ENCODE measurements around the gene WDR1. TPM values are rescaled to one million over a fixed set of nuclear protein-coding genes. Genes with fewer than 3 reads are reported as not detected.
A peak's percentile ranks its signal among the peaks of the same experiment; 100 is the strongest.

The WDR1 gene
- total RNA-seq, 2 experiments from 2014 or later: 197 to 198 TPM

DNA sequence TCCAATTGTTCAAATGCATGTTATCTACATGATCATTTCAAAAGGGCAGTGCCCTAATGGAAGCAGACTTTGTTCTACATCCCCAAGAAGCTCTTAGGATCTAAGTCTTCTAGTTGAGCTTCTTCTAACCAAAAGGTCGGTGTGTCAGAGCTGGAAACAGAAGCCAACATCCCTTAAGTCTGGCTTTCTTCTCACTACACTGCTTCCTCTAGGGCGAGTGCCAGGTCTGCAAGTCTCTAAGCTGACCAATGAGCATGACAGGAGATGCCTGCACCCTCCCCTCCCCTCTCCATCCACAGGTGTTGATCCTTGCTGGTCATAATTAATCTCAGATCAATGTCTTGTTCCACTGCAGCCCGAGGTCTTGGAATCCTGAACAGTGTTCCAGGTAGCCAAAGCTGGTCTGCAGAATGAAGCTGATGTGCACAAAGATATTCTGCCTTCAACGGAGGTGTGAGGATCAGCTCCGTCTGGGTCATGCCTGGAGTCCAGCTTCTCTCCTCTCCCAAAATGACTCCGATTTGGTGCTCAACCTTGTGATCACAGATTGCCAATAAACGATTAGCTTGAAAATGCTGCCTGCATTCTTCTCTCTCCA lies 44.1 kb downstream of the WDR1 start:
- no peaks in the 10 kb centered on the region for H3K27me3 ChIP-seq (ENCODE audit: control insufficient read depth in 1 of 2, insufficient read depth in 2 of 2, low read length in 2 of 2)
- TF ChIP-seq, protein P1, sequence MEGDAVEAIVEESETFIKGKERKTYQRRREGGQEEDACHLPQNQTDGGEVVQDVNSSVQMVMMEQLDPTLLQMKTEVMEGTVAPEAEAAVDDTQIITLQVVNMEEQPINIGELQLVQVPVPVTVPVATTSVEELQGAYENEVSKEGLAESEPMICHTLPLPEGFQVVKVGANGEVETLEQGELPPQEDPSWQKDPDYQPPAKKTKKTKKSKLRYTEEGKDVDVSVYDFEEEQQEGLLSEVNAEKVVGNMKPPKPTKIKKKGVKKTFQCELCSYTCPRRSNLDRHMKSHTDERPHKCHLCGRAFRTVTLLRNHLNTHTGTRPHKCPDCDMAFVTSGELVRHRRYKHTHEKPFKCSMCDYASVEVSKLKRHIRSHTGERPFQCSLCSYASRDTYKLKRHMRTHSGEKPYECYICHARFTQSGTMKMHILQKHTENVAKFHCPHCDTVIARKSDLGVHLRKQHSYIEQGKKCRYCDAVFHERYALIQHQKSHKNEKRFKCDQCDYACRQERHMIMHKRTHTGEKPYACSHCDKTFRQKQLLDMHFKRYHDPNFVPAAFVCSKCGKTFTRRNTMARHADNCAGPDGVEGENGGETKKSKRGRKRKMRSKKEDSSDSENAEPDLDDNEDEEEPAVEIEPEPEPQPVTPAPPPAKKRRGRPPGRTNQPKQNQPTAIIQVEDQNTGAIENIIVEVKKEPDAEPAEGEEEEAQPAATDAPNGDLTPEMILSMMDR (IDR thresholded peaks at IDR 0.05): no peak
- H3K9me3 ChIP-seq (ENCODE audit: control insufficient read depth in 1 of 2, insufficient read depth in 1 of 2, low read length in 2 of 2): no peaks in the 10 kb centered on the region
- no peaks in the 10 kb centered on the region for H3K4me1 ChIP-seq (ENCODE audit: insufficient read depth, low read length)
- no peak overlapping the region for H3K4me3 ChIP-seq (ENCODE audit: low read length)
- no peaks in the 10 kb centered on the region for H3K27me3 Mint-ChIP-seq
- H3K27ac Mint-ChIP-seq: peak overlapping the region; percentile 65
- POLR2A ChIA-PET: no interaction called here
- CTCF ChIA-PET: no interaction called here
- intact Hi-C loops (cut with DNase I, micrococcal nuclease): loop anchor here in 1 of 2 experiments (10.0 kb wide), 1 partner anchor 182 kb away; no protein-coding TSS in a partner anchor
- no peak overlapping the region for H3K27ac ChIP-seq (ENCODE audit: low read depth in 1 of 2, low read length in 2 of 2)
- ATAC-seq (ENCODE audit: poor library complexity): no peak
- no peak for DNase-seq
- H3K36me3 ChIP-seq (ENCODE audit: insufficient read depth, low read length): peaks cover 68% of the 10 kb centered on the region
- peaks cover 87% of the 10 kb centered on the region for H3K36me3 Mint-ChIP-seq (ENCODE audit: low read depth)
- no peak overlapping the region for H3K4me3 Mint-ChIP-seq
- no peaks in the 10 kb centered on the region for H3K9me3 Mint-ChIP-seq
- no peaks in the 10 kb centered on the region for H3K4me1 Mint-ChIP-seq (ENCODE audit: low read depth)

DNA sequence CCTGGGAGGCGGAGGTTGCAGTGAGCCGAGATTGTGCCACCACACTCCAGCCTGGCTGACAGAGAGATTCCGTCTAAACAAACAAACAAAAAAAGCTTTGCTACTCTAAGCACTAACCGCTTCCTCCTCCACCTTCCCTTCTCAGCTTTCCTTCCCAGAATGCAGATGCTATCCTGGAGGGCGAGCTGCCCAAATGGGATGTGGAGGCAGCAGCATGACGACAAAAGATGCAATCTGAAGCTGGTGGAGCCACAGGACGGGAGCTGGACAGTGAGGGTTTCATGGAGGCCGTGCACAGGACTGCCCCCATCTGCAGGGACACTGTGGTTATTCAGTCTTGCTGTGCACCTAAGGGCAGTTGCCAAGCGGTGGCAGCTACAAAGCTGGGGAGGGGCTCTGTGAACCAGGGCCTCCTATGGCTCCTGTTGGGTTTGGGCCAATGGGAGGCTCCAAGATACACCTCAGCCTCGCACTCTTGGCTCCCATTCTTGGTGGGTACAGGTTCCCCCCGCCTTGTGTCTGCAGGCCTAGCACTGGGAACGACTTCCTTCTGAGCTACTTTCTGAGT lies 47.4 kb downstream of the WDR1 start:
- ChIA-PET CTCF (no interaction called here), POLR2A (interaction anchor here (1.3 kb wide), 1 partner anchor 48 kb away, joined by 3 read pairs; no protein-coding TSS in a partner anchor)
- Histone ChIP-seq H3K4me3 (ENCODE audit: low read length) (no peak overlapping the region), H3K27me3 (ENCODE audit: control insufficient read depth in 1 of 2, insufficient read depth in 2 of 2, low read length in 2 of 2) (no peaks in the 10 kb centered on the region), H3K36me3 (ENCODE audit: insufficient read depth, low read length) (peaks cover 65% of the 10 kb centered on the region), H3K27ac (ENCODE audit: low read depth in 1 of 2, low read length in 2 of 2) (no peak overlapping the region), H3K4me1 (ENCODE audit: insufficient read depth, low read length) (no peaks in the 10 kb centered on the region), H3K9me3 (ENCODE audit: control insufficient read depth in 1 of 2, insufficient read depth in 1 of 2, low read length in 2 of 2) (no peaks in the 10 kb centered on the region)
- peak overlapping the region; percentile 37 for H3K27ac Mint-ChIP-seq
- no peak for DNase-seq
- H3K27me3 Mint-ChIP-seq: no peaks in the 10 kb centered on the region
- intact Hi-C loops (cut with DNase I, micrococcal nuclease): no loop called here
- H3K4me3 Mint-ChIP-seq: no peak overlapping the region
- no peaks in the 10 kb centered on the region for H3K4me1 Mint-ChIP-seq (ENCODE audit: low read depth)
- TF ChIP-seq, protein P1 (IDR thresholded peaks at IDR 0.05): no peak
- no peaks in the 10 kb centered on the region for H3K9me3 Mint-ChIP-seq
- ATAC-seq (ENCODE audit: poor library complexity): no peak
- H3K36me3 Mint-ChIP-seq (ENCODE audit: low read depth): peaks cover 84% of the 10 kb centered on the region

DNA sequence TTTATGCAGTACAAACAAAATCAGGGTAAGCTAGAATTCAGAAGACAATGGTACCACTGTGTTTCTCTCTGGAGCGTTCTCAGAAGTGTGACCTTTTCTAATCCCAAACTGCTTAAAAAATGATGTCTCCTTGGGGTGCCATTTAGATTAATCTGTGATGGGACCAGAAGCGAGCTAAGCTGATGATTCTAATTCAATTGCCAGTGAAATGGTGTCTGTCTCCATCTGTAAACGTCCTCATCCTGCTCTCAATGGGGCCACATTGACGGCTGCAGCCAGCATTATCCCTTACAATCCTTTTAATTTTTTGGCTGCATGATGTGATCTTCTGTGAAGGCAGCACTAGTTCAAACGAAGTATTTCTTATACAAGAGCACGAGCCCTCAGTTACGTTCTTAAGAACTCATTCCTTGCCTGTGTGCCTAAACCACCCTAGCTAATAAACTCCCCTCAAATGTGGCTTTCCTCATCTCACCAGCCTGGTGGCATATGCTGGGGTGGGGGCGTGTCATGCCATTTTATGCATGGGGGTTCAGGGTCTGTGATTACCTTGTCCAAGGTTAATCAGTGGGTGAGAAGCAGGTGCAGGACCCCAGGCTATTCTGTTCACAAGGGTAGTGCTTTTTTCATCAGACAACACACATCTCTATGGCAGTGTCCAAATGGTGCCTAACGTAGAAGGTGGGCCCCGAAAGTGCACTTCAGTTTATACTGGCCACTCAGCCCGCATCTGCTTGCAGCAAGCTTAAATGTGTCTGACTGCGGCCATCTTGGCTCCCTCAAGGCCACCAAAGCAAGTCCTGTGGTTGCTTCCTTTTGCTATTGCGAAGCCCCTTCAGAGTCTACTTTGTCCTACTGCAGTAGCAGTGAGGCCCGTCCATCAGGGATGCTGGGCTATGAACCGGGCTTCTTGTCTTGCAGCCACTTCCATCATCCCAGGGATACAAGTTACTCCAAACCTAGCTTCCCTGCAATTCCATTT lies 49.6 kb downstream of the WDR1 start:
- Mint-ChIP-seq H3K27ac (no peak overlapping the region), H3K36me3 (ENCODE audit: low read depth) (peaks cover 79% of the 10 kb centered on the region), H3K4me3 (no peak overlapping the region), H3K27me3 (no peaks in the 10 kb centered on the region), H3K4me1 (ENCODE audit: low read depth) (no peaks in the 10 kb centered on the region), H3K9me3 (no peaks in the 10 kb centered on the region)
- CTCF ChIA-PET: no interaction called here
- POLR2A ChIA-PET: no interaction called here
- intact Hi-C loops (cut with DNase I, micrococcal nuclease): no loop called here
- Histone ChIP-seq H3K27ac (ENCODE audit: low read depth in 1 of 2, low read length in 2 of 2) (no peak overlapping the region), H3K4me1 (ENCODE audit: insufficient read depth, low read length) (peaks cover 4% of the 10 kb centered on the region), H3K27me3 (ENCODE audit: control insufficient read depth in 1 of 2, insufficient read depth in 2 of 2, low read length in 2 of 2) (no peaks in the 10 kb centered on the region), H3K9me3 (ENCODE audit: control insufficient read depth in 1 of 2, insufficient read depth in 1 of 2, low read length in 2 of 2) (no peaks in the 10 kb centered on the region), H3K36me3 (ENCODE audit: insufficient read depth, low read length) (peaks cover 63% of the 10 kb centered on the region), H3K4me3 (ENCODE audit: low read length) (no peak overlapping the region)
- DNase-seq (no peak), ATAC-seq (ENCODE audit: poor library complexity) (no peak)
- TF ChIP-seq, protein P1 (IDR thresholded peaks at IDR 0.05): no peak

All from CD4-positive, alpha-beta T cell (primary cell).